ENCODE results near the gene MYO6.

The MYO6 gene

GRCh38 chr6:75766387-75766786 lies 17.3 kb downstream of the MYO6 start:
- DNase-seq (ENCODE audit: low spot score) = no peak

- DNase-seq (ENCODE audit: low spot score) = no peak
These were observed 21.8 kb downstream of the MYO6 start for GRCh38 chr6:75770844-75771243.

GRCh38 chr6:75775219-75775618 lies 26.2 kb downstream of the MYO6 start:
- no peak for DNase-seq (ENCODE audit: low spot score)

- no peak for DNase-seq (ENCODE audit: low spot score)
These were observed 27.4 kb downstream of the MYO6 start for GRCh38 chr6:75776461-75776860.

GRCh38 chr6:75778757-75779156 lies 29.7 kb downstream of the MYO6 start:
- no peak for DNase-seq (ENCODE audit: low spot score)

- DNase-seq (ENCODE audit: low spot score) = no peak
These were observed 37.1 kb downstream of the MYO6 start for GRCh38 chr6:75786152-75786551.

GRCh38 chr6:75788894-75789293 lies 39.9 kb downstream of the MYO6 start:
- DNase-seq (ENCODE audit: low spot score) = no peak

GRCh38 chr6:75791881-75792280 lies 42.8 kb downstream of the MYO6 start:
- DNase-seq (ENCODE audit: low spot score) = peak; percentile 8

GRCh38 chr6:75794351-75794846 lies 45.4 kb downstream of the MYO6 start:
- no peak for DNase-seq (ENCODE audit: low spot score)

- DNase-seq (ENCODE audit: low spot score) = no peak
These were observed 46.1 kb downstream of the MYO6 start for GRCh38 chr6:75794954-75795739.

- DNase-seq (ENCODE audit: low spot score) = no peak
These were observed 47.7 kb downstream of the MYO6 start for GRCh38 chr6:75796723-75797122.

GRCh38 chr6:75800133-75800532 lies 51.1 kb downstream of the MYO6 start:
- no peak for DNase-seq (ENCODE audit: low spot score)

GRCh38 chr6:75800708-75801505 lies 51.9 kb downstream of the MYO6 start:
- no peak for DNase-seq (ENCODE audit: low spot score)

GRCh38 chr6:75802366-75802765 lies 53.3 kb downstream of the MYO6 start:
- no peak for DNase-seq (ENCODE audit: low spot score)

- no peak for DNase-seq (ENCODE audit: low spot score)
These were observed 59.5 kb downstream of the MYO6 start for GRCh38 chr6:75808507-75808906.

GRCh38 chr6:75812560-75812959 lies 63.5 kb downstream of the MYO6 start:
- DNase-seq (ENCODE audit: low spot score) = no peak

- no peak for DNase-seq (ENCODE audit: low spot score)
These were observed 64.6 kb downstream of the MYO6 start for GRCh38 chr6:75813476-75814250.

- no peak for DNase-seq (ENCODE audit: low spot score)
These were observed 66.7 kb downstream of the MYO6 start for GRCh38 chr6:75815756-75816155.

GRCh38 chr6:75818098-75818855 lies 69.2 kb downstream of the MYO6 start:
- peak; percentile 3 for DNase-seq (ENCODE audit: low spot score)

GRCh38 chr6:75819776-75820487 lies 70.9 kb downstream of the MYO6 start:
- DNase-seq (ENCODE audit: low spot score) = no peak

- no peak for DNase-seq (ENCODE audit: low spot score)
These were observed 75.1 kb downstream of the MYO6 start for GRCh38 chr6:75824160-75824559.
